ENCODE measurements around the gene SP3. TPM values are rescaled to one million over a fixed set of nuclear protein-coding genes. Genes with fewer than 3 reads are reported as not detected.
A peak's percentile ranks its signal among the peaks of the same experiment; 100 is the strongest.
"Not testable (repeated sequence)": the region's sequence is repeated elsewhere in the genome, so short reads cannot be mapped to it uniquely, and the experiment has no call there.

Gene SP3
- total and polyA plus RNA-seq, 4 donors, result 45.9 to 153 (median 94.6) TPM

- H3K4me1 ChIP-seq (ENCODE audit: control insufficient read depth, insufficient read depth, low read length); H3K9me3 ChIP-seq (ENCODE audit: control insufficient read depth, insufficient read depth, low read length); DNase-seq (ENCODE audit: low read depth in 4 of 6, low spot score in 6 of 6); H3K4me3 ChIP-seq (ENCODE audit: low read depth, low read length); H3K36me3 ChIP-seq (ENCODE audit: control insufficient read depth, insufficient read depth, low read length); H3K27ac ChIP-seq (ENCODE audit: low read depth, low read length); H3K27me3 ChIP-seq (ENCODE audit: control insufficient read depth, insufficient read depth, low read length): not testable (repeated sequence)
- WGBS (ENCODE audit: insufficient coverage), result 100% methylated on average over 1 of the region's 1 CpG
These were observed 75.7 kb downstream of the SP3 start for GRCh38 chr2:173889464-173889863.

- no peak for DNase-seq (ENCODE audit: low read depth in 4 of 6, low spot score in 6 of 6)
- Histone ChIP-seq H3K27ac (ENCODE audit: low read depth, low read length) (no peak overlapping the region), H3K27me3 (ENCODE audit: control insufficient read depth, insufficient read depth, low read length) (no peaks in the 10 kb centered on the region), H3K4me1 (ENCODE audit: control insufficient read depth, insufficient read depth, low read length) (no peaks in the 10 kb centered on the region), H3K36me3 (ENCODE audit: control insufficient read depth, insufficient read depth, low read length) (no peaks in the 10 kb centered on the region), H3K9me3 (ENCODE audit: control insufficient read depth, insufficient read depth, low read length) (peaks cover 4% of the 10 kb centered on the region), H3K4me3 (ENCODE audit: low read depth, low read length) (no peak overlapping the region)
- WGBS (ENCODE audit: insufficient coverage), result 88% methylated on average over 2 of the region's 3 CpGs
These were observed 78.6 kb downstream of the SP3 start for GRCh38 chr2:173886613-173887012.

- no peaks in the 10 kb centered on the region for H3K36me3 ChIP-seq (ENCODE audit: control insufficient read depth, insufficient read depth, low read length)
- no peak overlapping the region for H3K4me3 ChIP-seq (ENCODE audit: low read depth, low read length)
- WGBS (ENCODE audit: insufficient coverage), result 43% methylated on average over 1 of the region's 2 CpGs
- H3K4me1 ChIP-seq (ENCODE audit: control insufficient read depth, insufficient read depth, low read length), result no peaks in the 10 kb centered on the region
- H3K27ac ChIP-seq (ENCODE audit: low read depth, low read length), result no peak overlapping the region
- H3K9me3 ChIP-seq (ENCODE audit: control insufficient read depth, insufficient read depth, low read length), result peaks cover 4% of the 10 kb centered on the region
- peak in 2 of 6 donors; percentile 30 to 40 for DNase-seq (ENCODE audit: low read depth in 4 of 6, low spot score in 6 of 6)
- no peaks in the 10 kb centered on the region for H3K27me3 ChIP-seq (ENCODE audit: control insufficient read depth, insufficient read depth, low read length)
These were observed 81.0 kb downstream of the SP3 start for GRCh38 chr2:173884025-173884802.

- no peak overlapping the region for H3K4me3 ChIP-seq (ENCODE audit: low read depth, low read length)
- no peak overlapping the region for H3K27ac ChIP-seq (ENCODE audit: low read depth, low read length)
- no peaks in the 10 kb centered on the region for H3K27me3 ChIP-seq (ENCODE audit: control insufficient read depth, insufficient read depth, low read length)
- H3K36me3 ChIP-seq (ENCODE audit: control insufficient read depth, insufficient read depth, low read length), result no peaks in the 10 kb centered on the region
- no peak for DNase-seq (ENCODE audit: low read depth in 4 of 6, low spot score in 6 of 6)
- no CpG with 5 or more reads among the region's 3 CpGs for WGBS (ENCODE audit: insufficient coverage)
- H3K4me1 ChIP-seq (ENCODE audit: control insufficient read depth, insufficient read depth, low read length), result no peaks in the 10 kb centered on the region
- H3K9me3 ChIP-seq (ENCODE audit: control insufficient read depth, insufficient read depth, low read length), result peaks cover 3% of the 10 kb centered on the region
These were observed 83.3 kb downstream of the SP3 start for GRCh38 chr2:173881886-173882285.

- 36% methylated on average over 3 of the region's 4 CpGs for WGBS (ENCODE audit: insufficient coverage)
- Histone ChIP-seq H3K27me3 (ENCODE audit: control insufficient read depth, insufficient read depth, low read length) (no peaks in the 10 kb centered on the region), H3K27ac (ENCODE audit: low read depth, low read length) (no peak overlapping the region), H3K36me3 (ENCODE audit: control insufficient read depth, insufficient read depth, low read length) (no peaks in the 10 kb centered on the region), H3K9me3 (ENCODE audit: control insufficient read depth, insufficient read depth, low read length) (peaks cover 3% of the 10 kb centered on the region), H3K4me1 (ENCODE audit: control insufficient read depth, insufficient read depth, low read length) (no peaks in the 10 kb centered on the region), H3K4me3 (ENCODE audit: low read depth, low read length) (no peak overlapping the region)
- DNase-seq (ENCODE audit: low read depth in 4 of 6, low spot score in 6 of 6), result peak in 2 of 6 donors; percentile 87 to 90
These were observed 83.7 kb downstream of the SP3 start for GRCh38 chr2:173881461-173881860.

GRCh38 chr2:173880561-173880960, 84.6 kb downstream of the SP3 start:
- Histone ChIP-seq H3K27me3 (ENCODE audit: control insufficient read depth, insufficient read depth, low read length) (no peaks in the 10 kb centered on the region), H3K4me1 (ENCODE audit: control insufficient read depth, insufficient read depth, low read length) (no peaks in the 10 kb centered on the region), H3K4me3 (ENCODE audit: low read depth, low read length) (no peak overlapping the region), H3K36me3 (ENCODE audit: control insufficient read depth, insufficient read depth, low read length) (no peaks in the 10 kb centered on the region), H3K9me3 (ENCODE audit: control insufficient read depth, insufficient read depth, low read length) (no peaks in the 10 kb centered on the region), H3K27ac (ENCODE audit: low read depth, low read length) (no peak overlapping the region)
- 88% methylated on average over 5 of the region's 6 CpGs for WGBS (ENCODE audit: insufficient coverage)
- no peak for DNase-seq (ENCODE audit: low read depth in 4 of 6, low spot score in 6 of 6)

- Histone ChIP-seq H3K36me3 (ENCODE audit: control insufficient read depth, insufficient read depth, low read length) (no peaks in the 10 kb centered on the region), H3K9me3 (ENCODE audit: control insufficient read depth, insufficient read depth, low read length) (no peaks in the 10 kb centered on the region), H3K27me3 (ENCODE audit: control insufficient read depth, insufficient read depth, low read length) (no peaks in the 10 kb centered on the region), H3K4me3 (ENCODE audit: low read depth, low read length) (no peak overlapping the region), H3K27ac (ENCODE audit: low read depth, low read length) (no peak overlapping the region), H3K4me1 (ENCODE audit: control insufficient read depth, insufficient read depth, low read length) (no peaks in the 10 kb centered on the region)
- DNase-seq (ENCODE audit: low read depth in 4 of 6, low spot score in 6 of 6), result no peak
- 75% methylated on average over 6 of the region's 9 CpGs for WGBS (ENCODE audit: insufficient coverage)
These were observed 88.2 kb downstream of the SP3 start for GRCh38 chr2:173876833-173877413.

GRCh38 chr2:173874894-173875237, 90.3 kb downstream of the SP3 start:
- no peak for DNase-seq (ENCODE audit: low read depth in 4 of 6, low spot score in 6 of 6)
- no peak overlapping the region for H3K27ac ChIP-seq (ENCODE audit: low read depth, low read length)
- no peaks in the 10 kb centered on the region for H3K9me3 ChIP-seq (ENCODE audit: control insufficient read depth, insufficient read depth, low read length)
- whole genome bisulfite sequencing (ENCODE audit: insufficient coverage), result no CpG with 5 or more reads among the region's 1 CpG
- H3K4me3 ChIP-seq (ENCODE audit: low read depth, low read length), result no peak overlapping the region
- no peaks in the 10 kb centered on the region for H3K4me1 ChIP-seq (ENCODE audit: control insufficient read depth, insufficient read depth, low read length)
- no peaks in the 10 kb centered on the region for H3K36me3 ChIP-seq (ENCODE audit: control insufficient read depth, insufficient read depth, low read length)
- H3K27me3 ChIP-seq (ENCODE audit: control insufficient read depth, insufficient read depth, low read length), result no peaks in the 10 kb centered on the region

GRCh38 chr2:173874003-173874893, 90.9 kb downstream of the SP3 start:
- 80% methylated on average over 6 of the region's 13 CpGs for WGBS (ENCODE audit: insufficient coverage)
- no peak overlapping the region for H3K27ac ChIP-seq (ENCODE audit: low read depth, low read length)
- no peaks in the 10 kb centered on the region for H3K27me3 ChIP-seq (ENCODE audit: control insufficient read depth, insufficient read depth, low read length)
- no peaks in the 10 kb centered on the region for H3K4me1 ChIP-seq (ENCODE audit: control insufficient read depth, insufficient read depth, low read length)
- H3K36me3 ChIP-seq (ENCODE audit: control insufficient read depth, insufficient read depth, low read length), result no peaks in the 10 kb centered on the region
- DNase-seq (ENCODE audit: low read depth in 4 of 6, low spot score in 6 of 6), result no peak
- no peak overlapping the region for H3K4me3 ChIP-seq (ENCODE audit: low read depth, low read length)
- no peaks in the 10 kb centered on the region for H3K9me3 ChIP-seq (ENCODE audit: control insufficient read depth, insufficient read depth, low read length)

All from spinal cord (tissue), 10 donors.